Astrocyte of the hippocampus (primary cell): ENCODE data around the gene RAB27B.
A peak's percentile ranks its signal among the peaks of the same experiment; 100 is the strongest.
"Not testable (repeated sequence)": the region's sequence is repeated elsewhere in the genome, so short reads cannot be mapped to it uniquely, and the experiment has no call there.

Source experiments
- DNase-seq: peaks from one replicate; pipeline ENCODE4 v3.0.0; 2011; ENCODE audit warnings: low read depth, low spot score

The RAB27B gene

DNA sequence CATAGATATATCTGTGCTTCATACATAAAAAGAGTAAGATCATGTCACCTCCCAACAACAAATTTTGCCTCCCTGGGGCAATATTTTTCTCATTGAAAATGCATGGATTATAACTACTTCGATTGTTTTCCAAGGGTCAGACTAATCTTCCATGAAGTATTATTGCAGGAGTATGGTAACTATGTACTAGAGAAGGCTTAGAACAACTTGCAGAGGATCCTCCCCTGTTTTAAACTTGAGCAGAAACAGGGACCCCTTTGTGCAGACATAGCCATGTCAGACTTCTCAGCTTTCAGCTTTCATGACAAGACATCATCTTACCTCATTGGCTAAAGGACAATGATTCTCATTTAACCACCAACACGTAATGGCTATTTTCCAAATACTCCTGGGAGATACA is 13.2 kb upstream of the RAB27B start:
- no peak for DNase-seq

DNA sequence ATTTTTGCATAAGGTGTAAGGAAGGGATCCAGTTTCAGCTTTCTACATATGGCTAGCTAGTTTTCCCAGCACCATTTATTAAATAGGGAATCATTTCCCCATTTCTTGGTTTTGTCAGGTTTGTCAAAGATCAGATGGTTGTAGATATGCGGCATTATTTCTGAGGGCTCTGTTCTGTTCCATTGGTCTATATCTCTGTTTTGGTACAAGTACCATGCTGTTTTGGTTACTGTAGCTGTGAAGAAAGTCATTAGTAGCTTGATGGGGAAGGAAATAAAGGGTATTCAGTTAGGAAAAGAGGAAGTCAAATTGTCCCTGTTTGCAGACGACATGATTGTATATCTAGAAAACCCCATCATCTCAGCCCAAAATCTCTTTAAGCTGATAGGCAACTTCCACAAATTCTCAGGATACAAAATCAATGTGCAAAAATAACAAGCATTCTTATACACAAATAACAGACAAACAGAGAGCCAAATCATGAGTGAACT is 7.4 kb upstream of the RAB27B start:
- DNase-seq = not testable (repeated sequence)

DNA sequence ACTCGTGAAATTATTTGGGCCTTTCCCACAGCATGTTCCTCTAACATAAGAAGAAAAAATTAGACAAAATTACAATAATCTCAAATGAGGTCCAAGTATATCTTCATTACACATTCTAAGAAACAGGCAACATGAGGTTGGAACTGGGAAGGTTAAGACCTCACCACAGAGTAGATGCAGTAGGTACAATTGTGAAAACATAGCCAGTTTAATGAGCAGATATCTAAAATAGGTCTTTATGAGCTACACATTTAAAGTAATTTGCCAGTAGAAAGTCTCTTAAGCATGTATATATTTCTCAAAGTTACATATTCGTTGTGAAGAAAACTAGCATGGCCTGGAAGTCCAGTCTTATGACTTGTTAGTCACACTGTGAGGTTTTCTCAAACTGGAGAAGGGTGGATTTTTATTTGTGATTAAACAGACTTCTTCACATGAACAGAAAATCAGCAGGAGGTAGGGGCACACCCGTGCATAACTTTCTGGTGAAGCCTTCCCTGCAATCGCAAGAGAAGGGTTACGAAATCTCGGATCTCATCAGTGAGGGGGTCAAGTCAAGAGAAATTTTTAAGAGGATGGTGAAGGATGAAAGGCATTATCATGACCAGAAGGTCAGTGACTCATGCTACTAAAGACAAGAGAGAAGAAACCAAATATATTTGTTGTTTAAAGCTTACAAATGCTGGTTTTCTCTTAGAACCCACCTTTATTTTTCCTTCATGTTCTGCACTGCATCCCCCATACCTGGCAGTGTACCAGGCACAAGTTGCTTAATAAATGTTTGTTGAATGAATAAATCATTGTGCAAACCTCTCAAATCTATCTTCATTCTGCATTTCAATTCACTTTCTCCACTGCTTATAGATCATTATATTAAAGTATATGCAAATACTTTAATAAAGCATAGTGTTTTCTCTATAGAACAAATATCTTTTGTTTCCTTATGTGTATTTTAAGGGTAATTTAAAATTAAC is 5.1 kb upstream of the RAB27B start:
- peak; percentile 36 for DNase-seq

DNA sequence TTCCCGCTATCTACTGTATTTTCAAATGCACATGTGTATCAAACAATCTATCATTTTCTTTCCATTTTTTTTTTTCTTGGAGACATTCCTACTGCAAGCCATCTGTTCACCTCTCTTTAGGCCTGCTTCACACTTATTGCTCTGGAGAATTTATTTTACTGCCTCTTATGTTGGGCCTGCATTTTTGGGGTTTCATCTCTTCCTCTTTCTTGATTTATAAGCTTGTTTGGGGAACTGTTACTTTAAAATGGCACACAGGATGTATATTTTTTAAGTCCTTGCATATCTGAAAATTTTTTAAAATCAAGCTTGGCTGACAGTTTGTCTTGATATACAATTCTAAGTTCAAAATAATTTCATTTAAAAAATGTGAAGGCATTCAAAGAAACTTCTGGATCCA is 3.5 kb upstream of the RAB27B start:
- DNase-seq = no peak

DNA sequence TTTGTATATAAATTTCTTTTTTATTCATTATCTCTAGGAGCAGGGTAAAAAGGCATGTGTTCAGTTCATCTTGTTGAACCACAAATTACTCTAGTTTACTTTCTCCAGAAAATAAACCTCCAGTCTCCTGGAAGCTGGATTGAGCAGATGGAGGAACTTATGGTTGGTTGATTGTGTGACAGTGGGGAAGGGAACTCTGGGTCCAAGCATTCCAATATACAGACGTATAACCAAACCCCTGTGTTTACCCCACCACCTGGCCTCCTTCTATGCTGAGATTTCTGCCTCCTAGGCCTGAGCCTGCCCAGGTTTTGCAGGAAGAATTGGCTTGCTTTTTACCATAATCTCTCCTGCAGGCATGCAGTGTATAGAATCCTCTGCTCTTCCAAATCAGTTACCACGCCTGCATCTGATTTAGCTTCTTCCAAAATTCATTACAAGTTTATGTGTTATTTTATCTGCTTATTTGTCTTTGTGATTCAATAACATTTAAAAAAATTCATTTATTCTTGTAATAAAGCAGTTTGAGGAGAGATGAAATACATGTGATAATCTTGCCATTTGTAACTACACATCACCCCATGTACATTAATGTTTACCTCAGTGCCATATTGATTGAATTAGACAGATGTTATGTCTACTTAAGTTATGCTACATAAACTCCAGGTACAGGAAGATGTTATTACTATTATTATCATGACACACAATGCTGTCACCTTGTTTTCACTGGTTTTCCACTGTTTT is 2.5 kb upstream of the RAB27B start:
- DNase-seq = no peak

DNA sequence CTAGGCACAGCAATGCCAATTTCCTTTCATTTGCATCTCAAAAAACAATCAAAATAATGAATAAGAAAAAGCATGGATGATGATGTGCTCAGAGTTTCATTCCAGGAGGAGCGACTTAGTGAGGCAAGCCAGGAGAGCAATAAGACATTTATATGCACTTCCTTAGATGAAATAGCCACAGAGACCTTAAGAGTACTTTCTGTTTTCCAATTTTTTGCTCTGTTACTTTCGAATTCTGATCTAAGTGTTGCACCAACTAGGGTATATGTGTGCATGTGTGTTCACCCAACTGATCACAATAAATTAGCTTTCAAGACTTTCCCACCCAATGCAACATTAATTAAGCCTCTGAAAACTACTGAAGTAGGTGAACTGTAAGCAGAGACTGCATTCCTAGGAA is 709 bp downstream of the RAB27B start:
- no peak for DNase-seq

DNA sequence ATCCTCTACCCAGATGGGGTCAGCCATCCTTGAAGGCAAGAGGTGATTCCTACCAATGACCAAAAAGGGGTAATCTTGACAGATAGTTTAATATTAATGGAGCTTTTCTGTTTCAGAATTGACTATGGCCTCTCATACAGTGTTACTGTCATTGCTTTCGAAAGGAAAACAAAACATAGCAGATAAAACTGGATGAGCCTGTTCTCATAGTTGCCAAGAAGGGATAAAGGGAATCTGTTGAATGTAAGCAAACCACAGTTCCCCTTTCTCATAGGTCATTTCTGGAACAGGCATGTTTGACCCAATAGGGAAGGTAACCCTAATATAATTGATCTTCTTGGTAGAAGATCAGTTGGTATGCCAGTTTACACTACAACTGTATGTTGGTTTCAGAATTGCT is 1.6 kb downstream of the RAB27B start:
- no peak for DNase-seq

DNA sequence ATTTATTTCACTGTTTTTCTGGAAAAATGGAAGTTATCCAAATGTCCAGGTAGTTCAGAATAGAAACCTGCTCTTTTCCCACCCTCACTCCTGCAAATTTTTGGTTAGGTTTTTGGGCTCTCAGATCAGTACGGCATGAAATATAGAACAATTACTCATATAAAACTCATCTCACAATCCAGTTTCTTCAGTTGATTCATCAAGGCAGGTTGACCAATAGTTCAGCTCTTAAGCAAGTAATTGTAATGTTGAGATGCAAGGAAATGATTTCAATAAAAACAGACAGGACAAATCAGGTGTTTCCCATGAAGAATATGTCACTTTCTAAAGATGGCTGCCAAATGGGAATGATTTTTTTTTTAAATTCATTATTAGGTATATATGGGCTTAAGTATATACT is 2.0 kb downstream of the RAB27B start:
- no peak for DNase-seq

DNA sequence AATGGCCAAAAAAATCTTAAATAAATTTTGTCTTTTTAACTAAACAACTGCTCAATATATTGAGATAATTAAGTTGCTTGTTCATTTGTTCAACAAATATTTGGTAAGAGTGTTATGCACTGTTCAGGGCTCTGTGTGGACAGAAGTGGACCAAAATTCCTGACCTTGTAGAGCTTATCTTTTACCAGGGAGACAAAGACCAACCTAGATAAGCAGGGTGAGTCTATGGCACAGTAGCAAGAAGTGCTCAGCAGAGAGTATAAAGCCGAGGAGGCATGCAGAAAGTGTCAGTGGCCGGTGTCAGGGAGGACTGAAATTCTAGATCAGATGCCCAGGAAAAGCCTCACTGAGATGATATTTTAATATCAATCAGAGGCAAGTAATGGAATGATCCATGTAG is 2.6 kb downstream of the RAB27B start:
- DNase-seq = no peak

DNA sequence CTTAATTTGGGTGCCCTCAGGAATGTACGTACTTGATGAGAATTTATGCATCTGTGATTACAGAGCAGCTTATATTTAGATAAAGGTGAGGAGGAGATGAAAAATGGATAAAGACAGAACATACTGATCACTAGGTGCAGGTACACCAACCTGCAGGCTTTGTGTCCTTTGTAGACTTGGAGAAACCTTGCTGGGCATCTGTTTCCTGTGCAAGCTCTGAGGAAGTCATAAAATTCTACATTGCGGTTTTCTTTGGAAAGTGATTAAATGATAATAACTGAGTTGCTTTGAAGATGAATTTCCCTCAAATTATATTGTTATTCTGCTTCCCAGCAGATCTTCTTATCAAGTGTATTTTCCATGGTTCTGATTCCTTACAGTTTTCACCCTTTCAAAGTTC is 7.7 kb downstream of the RAB27B start:
- DNase-seq = no peak

DNA sequence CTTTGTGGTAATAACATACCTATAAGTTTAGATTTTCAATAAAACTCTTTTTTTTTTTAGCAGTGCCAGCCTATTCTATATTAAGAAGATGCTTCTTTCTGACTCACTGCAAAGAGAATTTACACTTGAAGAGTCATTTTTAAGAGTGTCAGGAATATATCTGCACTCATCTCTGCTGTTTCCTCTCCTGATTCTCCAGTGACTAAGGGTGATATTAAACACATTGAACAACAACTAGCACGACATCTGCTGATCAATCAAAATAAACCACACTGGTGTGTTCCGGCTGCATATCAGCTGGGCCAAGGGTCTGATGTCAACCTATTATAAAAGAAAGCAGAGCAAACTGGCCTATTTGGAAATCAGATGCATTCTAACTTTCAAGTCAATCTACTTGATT is 15.0 kb downstream of the RAB27B start:
- no peak for DNase-seq

DNA sequence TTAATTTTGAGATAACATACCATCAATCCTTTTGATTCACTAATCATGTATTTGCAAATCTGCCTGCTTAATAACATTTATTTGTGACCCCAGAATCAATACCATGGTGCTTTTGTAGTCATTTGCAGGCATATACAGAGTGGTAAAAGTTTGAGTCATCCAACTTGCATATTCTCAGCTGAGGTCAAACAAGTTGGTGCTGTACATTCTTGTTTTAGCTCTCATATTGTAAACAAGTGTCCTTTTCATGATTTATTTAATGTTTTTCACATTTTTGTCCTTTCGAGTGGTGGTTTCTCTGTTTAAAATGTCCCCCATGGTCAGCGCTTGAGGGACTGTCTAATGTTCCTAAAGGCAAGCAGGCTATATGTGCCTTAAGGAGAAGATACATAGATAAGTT is 17.5 kb downstream of the RAB27B start:
- DNase-seq = peak; percentile 24

DNA sequence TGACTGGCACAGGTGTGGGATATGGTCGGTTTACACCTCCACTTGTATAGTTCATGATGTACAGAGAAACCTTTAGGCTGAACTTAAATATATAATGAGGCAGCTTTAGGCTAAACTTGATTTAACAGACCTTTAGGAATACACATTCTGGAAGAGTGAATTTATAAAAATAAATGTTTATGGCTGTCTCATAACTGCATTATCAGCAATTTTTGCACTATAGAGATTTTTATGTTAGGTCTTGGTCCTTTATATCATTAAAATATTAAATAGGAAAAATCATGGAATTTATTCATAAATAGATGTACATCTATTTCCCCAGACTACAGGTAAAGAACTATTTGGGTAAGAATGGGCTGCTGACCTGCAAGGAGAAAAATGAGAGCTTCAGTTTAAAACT is 19.8 kb downstream of the RAB27B start:
- DNase-seq = no peak

DNA sequence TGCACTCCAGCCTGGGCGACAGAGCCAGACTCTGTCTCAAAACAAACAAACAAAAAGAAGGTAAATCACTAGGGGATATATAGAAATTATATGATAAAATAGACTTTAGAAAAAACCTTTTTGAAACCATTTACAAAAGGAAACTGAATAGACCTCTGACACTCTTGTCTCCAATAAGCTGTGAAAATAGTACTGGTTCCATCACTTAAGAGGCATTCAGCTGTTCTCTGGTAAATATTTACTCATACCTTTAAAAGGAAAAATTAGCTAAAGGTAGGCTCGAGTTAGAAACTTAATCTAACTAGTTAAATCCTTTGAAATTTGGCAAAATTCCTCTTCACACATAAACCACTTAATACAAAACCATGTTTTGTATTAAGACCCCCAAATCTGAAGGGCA is 21.4 kb downstream of the RAB27B start:
- DNase-seq = no peak

DNA sequence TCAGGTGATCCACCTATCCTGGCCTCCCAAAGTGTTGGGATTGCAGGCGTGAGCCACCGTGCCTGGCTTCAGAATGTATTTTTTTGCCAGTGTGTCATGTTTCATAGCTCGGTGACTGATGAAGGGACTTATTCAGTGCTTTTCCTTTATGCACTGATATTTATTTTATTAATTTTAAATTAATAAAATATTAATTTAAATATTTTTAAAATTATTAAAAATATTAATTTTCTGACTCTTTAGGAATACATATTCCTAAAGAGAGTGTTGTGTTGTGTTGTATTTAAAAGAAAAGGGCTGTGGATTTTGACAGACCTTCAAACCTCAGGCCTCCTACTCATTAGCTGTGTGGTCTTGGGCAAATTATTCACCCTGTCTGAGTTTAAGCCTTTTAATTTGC is 22.3 kb downstream of the RAB27B start:
- DNase-seq = no peak

DNA sequence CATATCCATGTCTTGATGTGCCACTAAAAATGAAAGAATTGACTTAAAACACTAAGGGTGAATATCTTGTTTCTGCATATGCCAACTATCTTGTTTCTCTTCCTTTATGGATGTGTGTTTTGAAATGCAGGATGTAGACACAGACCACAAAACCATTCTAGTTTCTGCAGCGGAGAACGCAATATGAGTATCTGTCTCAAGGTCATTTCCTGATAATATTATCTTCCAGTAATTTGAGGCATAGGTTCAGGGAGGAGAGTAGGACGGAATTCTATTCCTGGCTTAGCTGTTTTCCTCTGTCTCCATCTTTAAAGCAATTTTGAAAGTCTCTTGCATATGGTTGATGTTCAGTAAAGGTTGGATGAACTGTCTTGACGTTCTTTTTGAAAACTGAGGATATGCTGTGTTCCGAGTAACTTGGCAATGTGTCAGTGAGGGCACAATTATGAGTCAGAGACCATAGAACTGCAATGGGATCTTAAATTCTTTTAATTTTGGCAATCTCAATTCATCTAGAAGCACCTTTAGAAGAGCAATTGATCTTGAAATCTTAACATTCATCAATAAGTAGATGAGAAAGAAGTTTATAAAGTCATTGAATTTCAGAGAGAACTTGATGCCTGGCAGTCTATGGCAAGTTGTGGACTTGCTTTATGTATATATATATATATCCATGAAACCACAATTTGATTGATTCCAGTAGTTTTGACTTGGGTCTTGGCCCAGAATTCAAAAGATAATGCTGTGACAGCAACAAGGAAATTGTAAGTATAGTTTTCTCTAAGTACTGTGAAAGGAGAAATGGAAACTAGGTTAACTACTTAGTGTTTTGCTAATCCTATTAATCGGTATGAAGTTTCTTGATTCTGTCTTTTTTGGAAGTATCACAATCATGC is 24.8 kb downstream of the RAB27B start:
- peak; percentile 3 for DNase-seq

DNA sequence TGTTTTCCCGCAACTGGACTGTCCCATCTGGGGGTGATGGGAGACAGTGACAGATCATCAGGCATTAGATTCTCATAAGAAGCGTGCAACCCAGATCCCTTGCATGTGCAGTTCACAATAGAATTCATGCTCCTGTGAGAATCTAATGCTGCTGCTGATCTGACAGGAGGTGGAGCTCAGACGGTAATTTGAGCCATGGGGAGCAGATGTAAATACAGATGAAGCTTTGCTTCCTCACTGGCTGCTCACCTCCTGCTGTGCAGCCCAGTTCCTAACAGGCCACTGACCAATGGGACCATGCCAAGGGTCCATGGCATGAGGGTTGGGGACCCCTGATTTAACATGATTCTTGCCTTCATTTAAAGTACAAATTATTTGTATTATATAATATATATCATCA is 26.8 kb downstream of the RAB27B start:
- DNase-seq = not testable (repeated sequence)

DNA sequence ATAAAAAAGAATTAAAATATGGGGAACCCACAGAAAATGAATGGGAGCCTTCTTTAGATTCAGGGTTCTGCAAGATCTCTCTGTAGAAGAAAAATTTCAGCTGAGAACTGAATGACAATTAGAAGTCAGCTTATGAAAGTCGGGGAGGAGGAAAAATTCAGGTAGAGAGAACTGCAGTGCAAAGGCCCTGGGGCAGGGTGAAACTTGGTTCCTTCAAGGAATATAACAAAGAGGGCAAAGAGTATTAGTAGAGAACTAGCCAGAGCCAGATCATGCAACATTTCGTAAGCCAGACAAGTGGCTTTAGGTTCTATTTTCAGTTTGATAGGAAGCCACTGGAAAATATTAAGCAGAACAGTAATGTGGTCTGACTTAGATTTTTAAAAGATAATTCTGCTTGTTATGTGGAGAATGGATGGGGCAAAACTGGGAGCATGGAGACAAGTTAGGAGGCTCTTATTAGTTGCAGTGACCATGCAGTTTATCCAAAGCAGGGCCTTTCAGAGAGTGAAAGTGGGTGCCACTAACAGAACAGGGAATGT is 27.9 kb downstream of the RAB27B start:
- no peak for DNase-seq

DNA sequence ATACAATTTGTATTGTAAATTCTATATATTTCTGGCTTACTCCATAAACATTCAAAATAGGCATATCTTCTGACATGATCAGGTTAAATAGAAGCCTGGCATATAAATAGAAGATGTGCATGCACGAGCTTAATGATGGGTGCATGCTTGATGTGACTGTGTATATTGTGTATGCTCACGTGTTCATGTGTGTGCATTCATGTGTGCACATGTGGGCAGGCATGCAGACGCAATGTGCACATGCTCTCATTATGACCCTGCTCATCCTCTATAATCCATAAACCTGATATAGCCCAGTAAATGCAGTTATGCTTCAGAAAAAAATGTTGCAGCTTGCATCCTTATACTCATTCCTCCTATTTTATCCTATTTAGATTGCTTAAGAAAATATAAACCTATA is 29.2 kb downstream of the RAB27B start:
- no peak for DNase-seq

DNA sequence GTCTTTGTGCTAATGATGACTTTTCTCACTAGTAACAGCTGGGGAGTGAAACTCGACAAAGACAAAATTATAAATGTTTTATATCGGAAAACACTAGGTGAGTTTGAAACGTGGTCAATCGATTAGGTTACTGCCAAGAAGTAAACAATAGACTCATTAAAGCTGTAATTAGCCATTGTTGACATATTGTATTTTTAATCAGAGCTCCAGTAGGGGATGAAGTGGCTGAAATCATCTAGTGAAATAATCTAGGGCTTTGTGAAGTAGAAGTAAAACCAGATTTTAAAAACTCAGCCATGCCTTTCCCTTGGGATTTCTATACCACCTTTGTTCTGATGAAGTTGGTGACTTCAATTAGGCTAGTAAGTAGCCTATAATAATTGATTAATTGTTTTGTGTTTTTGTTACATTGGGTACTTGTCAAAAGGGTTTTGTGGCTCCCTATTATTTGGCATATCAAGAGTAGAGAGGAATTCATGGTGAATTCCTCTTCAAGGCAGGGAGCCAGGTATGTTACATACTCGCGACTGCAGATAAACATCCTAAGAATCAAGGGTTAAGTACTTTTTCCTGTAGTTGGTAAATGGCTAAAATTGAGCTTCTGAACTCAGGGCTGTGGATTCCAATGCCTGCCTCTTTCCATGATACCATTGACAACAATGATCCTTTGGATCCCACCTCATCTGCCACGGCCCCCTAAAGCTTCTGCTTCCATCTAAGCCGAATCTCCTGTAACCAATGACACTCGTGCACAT is 31.6 kb downstream of the RAB27B start:
- DNase-seq = no peak

DNA sequence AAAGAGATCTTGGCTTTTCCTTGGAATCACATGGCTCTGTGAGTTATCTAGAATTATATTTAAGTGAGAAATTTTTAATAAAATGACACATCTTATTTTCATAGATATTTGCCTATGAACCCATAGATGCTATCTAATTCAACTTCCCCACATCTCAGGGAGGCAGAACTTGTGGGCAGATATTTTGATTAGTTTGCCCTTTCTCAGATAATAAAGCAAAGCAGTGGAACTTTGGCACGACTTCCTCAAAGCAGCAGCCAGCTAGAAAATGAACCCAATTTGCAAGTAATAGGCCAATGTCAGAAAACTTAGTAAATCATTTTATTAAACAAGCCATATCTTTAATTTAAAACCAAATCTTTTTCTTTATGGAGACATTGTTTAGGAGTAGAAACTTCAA is 32.7 kb downstream of the RAB27B start:
- no peak for DNase-seq
